GM23248 (cell line): ENCODE results near the gene HINFP.

Experiments used
- EZH2 ChIP-seq: fragments of 200-600 bp; sonication (generic); IDR thresholded peaks from 2 replicates; pipeline ENCODE4 v1.6.1; 2018; ENCODE audit warnings: antibody characterized with exemption, mild to moderate bottlenecking; ENCODE audit not compliant: insufficient read depth, poor library complexity, severe bottlenecking
- EZH2phosphoT487 ChIP-seq: fragments of 200-600 bp; sonication (generic); IDR thresholded peaks from 2 replicates; pipeline ENCODE4 v1.6.1; 2018; ENCODE audit warnings: antibody characterized with exemption, moderate library complexity, mild to moderate bottlenecking, low read depth; ENCODE audit not compliant: insufficient read depth

DNA sequence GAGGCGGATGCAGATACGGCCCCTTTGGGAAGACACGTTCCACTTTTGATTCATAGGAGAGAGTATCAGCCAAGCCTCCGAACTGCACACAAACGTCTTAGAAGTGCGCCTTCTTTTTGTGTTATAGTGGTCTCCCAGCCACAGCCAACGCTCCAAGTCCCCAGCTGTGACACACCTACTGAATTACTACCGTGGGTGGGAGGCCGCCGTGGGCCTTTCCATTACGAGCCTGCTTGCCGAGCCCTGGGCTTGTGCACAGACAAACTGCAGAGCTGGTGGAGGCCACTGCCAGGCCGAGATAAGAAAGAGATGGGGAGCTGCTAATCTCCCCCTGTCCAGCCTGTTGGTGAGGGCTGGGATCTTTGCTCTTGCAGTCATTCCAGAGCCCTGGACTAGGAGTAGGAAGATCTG, 35.9 kb upstream of the HINFP start:
- no peak for TF ChIP-seq EZH2
- TF ChIP-seq EZH2phosphoT487 = no peak
